AG09309 (cell line): ENCODE data around the gene NWD2.

Source experiments
- DNase-seq: peaks from one replicate; pipeline ENCODE4 v3.0.0-alpha.2; 2010; ENCODE audit warnings: low read depth
- H3K4me3 ChIP-seq: 2 replicates; pipeline ENCODE4 v1.5.1; 2011; ENCODE audit warnings: mild to moderate bottlenecking, low read depth, low read length, moderate library complexity; ENCODE audit not compliant: control insufficient read depth
- TF ChIP-seq, protein P1 (sequence below): IDR thresholded peaks from 2 replicates; pipeline ENCODE4 v1.5.1; 2011; ENCODE audit warnings: mild to moderate bottlenecking, low read depth, low read length, inconsistent platforms; ENCODE audit not compliant: insufficient read depth, control insufficient read depth; ENCODE audit errors: missing control alignments

NWD2 gene

DNA sequence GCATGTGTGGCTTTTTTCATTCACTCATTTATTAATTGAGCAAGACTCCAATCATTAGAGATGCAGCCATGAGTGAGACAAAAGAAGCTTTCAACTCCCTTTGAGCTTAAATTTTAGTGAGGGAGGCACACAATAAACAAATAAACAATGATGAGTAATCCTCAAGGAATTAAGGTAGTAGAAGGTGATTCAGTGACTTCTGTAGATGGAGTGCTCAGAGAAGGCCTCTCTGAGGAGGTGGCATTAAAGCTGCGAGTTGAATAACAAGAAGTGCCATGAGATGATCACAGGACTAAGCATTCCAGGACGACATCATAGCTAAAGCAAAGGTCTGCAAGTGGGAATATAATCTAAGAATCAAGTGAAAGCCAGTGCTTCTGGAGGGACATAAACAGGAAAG, 77.6 kb downstream of the NWD2 start:
- TF ChIP-seq, protein P1, sequence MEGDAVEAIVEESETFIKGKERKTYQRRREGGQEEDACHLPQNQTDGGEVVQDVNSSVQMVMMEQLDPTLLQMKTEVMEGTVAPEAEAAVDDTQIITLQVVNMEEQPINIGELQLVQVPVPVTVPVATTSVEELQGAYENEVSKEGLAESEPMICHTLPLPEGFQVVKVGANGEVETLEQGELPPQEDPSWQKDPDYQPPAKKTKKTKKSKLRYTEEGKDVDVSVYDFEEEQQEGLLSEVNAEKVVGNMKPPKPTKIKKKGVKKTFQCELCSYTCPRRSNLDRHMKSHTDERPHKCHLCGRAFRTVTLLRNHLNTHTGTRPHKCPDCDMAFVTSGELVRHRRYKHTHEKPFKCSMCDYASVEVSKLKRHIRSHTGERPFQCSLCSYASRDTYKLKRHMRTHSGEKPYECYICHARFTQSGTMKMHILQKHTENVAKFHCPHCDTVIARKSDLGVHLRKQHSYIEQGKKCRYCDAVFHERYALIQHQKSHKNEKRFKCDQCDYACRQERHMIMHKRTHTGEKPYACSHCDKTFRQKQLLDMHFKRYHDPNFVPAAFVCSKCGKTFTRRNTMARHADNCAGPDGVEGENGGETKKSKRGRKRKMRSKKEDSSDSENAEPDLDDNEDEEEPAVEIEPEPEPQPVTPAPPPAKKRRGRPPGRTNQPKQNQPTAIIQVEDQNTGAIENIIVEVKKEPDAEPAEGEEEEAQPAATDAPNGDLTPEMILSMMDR, result no peak
- DNase-seq, result no peak
- no peak overlapping the region for H3K4me3 ChIP-seq

DNA sequence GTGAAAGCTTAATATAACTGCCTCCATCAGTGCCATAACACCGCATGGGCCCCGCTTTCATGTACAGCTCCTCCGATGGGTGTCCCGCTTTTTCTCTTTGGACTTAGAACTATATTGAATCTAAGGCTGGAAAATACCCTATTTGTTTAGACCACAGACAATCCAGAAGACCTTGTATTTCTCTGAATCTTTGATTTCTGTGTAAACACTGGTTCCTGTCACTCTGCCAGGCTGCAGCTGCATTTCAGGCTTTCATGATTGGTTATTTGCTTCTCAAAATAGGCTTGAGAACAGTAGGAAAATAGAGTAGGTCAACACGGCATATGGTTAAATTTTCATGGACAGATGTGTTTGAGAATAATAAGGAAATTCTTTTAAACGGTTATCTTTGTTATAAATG, 80.0 kb downstream of the NWD2 start:
- DNase-seq, result no peak
- TF ChIP-seq, protein P1, result no peak
- no peak overlapping the region for H3K4me3 ChIP-seq

DNA sequence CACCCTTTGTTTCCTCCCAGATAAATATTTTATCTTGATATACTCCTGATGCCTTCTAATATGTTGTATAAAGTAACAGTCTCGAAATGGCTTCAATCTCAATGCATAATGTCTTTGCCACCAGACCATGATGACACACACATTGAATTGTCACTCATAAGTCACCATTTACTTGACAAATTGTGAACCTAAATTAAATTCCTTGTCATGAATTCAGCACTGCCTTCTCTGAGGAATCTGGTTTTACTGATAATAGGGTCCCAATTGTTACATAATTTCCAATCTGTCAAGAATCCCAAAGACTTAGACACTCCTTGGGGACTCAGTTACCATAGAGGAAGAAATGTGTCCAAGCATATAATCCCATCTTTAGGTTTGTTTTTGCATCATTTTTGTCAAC, 82.3 kb downstream of the NWD2 start:
- no peak for DNase-seq
- TF ChIP-seq, protein P1, result no peak
- H3K4me3 ChIP-seq, result no peak overlapping the region

DNA sequence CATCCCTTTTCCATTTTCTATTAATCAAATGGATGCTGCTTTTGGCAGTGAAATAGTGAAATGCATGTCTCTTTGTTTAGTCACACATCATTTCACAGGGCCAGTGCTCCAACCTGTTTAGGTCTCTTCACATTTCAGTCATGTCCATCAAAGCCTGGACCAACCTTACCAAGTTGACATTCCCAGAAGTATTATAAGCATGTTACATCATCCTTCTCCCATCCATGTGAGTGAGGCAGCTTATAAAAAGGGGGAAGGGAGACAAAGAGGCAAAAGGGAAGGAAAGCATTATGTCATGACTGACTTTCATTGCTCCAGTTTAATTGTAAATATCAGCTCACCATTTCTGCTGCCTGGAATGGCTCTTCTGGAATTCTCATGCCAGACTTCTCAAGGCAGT, 94.4 kb downstream of the NWD2 start:
- no peak for DNase-seq
- no peak overlapping the region for H3K4me3 ChIP-seq
- TF ChIP-seq, protein P1, result no peak

DNA sequence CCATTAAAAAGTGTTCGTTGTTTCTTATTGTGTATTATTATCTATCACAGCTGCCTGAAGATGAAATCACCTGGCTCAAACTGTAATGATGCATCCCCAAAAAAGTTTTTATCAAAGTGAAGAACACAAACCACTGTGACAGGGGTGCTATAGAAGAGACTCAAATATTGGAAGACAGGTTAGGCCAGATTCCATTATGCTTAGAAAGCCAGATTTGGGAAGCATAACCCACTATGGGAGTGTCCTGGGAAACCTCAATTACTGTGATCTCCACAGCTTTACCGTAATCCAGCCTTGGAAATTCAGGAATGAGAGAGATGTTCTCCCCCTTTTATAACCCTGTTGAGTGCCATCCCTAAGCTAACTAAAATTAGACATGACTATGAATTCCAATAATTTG, 114.2 kb downstream of the NWD2 start:
- no peak overlapping the region for H3K4me3 ChIP-seq
- TF ChIP-seq, protein P1, result no peak
- no peak for DNase-seq

DNA sequence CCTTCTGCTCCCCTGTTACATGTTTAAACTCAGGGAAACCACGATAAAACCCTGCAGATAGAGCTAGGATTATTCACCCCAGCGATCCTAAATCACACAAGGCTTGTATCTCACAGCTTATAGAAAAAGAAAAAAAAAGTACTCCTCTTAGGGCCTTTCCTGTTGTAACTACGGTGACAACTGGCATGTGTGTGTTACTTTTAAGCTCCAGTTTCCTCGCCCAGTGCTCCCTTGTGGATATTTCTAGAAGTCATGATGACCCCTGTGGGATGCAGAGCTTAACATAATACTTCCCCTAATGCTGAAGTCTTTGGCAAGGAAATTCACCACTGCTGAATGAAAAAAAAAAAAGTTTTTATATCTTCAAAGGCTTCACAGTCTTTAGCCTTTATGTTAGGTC, 114.7 kb downstream of the NWD2 start:
- DNase-seq, result no peak
- TF ChIP-seq, protein P1, result no peak
- no peak overlapping the region for H3K4me3 ChIP-seq

DNA sequence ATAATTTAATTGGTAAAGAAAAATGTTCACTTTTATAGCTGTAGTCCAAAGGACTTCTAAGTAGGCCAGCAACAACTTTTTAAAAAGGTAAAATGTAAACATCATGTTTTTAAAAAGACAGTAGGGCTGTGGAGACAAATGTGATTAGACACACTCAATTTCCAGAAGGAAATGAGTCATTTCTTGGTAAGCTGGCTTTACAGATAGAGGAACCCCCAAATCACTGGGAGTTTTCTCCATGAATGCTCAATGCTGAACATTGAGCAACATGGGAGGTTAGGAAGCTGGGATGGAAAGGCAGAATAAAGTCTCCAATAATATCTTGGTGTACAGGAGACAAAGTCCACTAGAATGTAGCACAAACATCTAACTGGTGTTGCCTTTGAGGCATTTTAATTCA, 121.3 kb downstream of the NWD2 start:
- no peak overlapping the region for H3K4me3 ChIP-seq
- TF ChIP-seq, protein P1, result no peak
- DNase-seq, result no peak
